ENCODE data around the gene RANGRF. TPM values are rescaled to one million over a fixed set of nuclear protein-coding genes. Genes with fewer than 3 reads are reported as not detected.

The RANGRF gene
- total RNA-seq, 1 donor from 2014 or later = 22.0 TPM

- H3K36me3 Mint-ChIP-seq (ENCODE audit: low read depth, unreplicated experiment) = peaks cover 6% of the 10 kb centered on the region
- no peak overlapping the region for H3K27ac Mint-ChIP-seq (ENCODE audit: unreplicated experiment)
- H3K4me1 Mint-ChIP-seq (ENCODE audit: unreplicated experiment) = peaks cover 15% of the 10 kb centered on the region
- TF ChIP-seq CTCF (IDR thresholded peaks at IDR 0.05; ENCODE audit: unreplicated experiment) = no peak
- H3K4me3 Mint-ChIP-seq (ENCODE audit: unreplicated experiment) = no peak overlapping the region
- DNase-seq (ENCODE audit: low spot score) = no peak
- H3K9me3 Mint-ChIP-seq (ENCODE audit: unreplicated experiment) = no peaks in the 10 kb centered on the region
- H3K27me3 Mint-ChIP-seq (ENCODE audit: unreplicated experiment) = peaks cover 4% of the 10 kb centered on the region
These were observed 14.5 kb upstream of the RANGRF start for GRCh38 chr17:8273884-8274444.

- Mint-ChIP-seq H3K9me3 (ENCODE audit: unreplicated experiment) (no peaks in the 10 kb centered on the region), H3K4me1 (ENCODE audit: unreplicated experiment) (peaks cover 15% of the 10 kb centered on the region), H3K27me3 (ENCODE audit: unreplicated experiment) (peaks cover 6% of the 10 kb centered on the region), H3K27ac (ENCODE audit: unreplicated experiment) (no peak overlapping the region), H3K4me3 (ENCODE audit: unreplicated experiment) (no peak overlapping the region), H3K36me3 (ENCODE audit: low read depth, unreplicated experiment) (no peaks in the 10 kb centered on the region)
- no peak for DNase-seq (ENCODE audit: low spot score)
- TF ChIP-seq CTCF (IDR thresholded peaks at IDR 0.05; ENCODE audit: unreplicated experiment) = no peak
These were observed 13.7 kb upstream of the RANGRF start for GRCh38 chr17:8274816-8275215.

GRCh38 chr17:8275421-8276290 is 12.8 kb upstream of the RANGRF start:
- no peak overlapping the region for H3K27ac Mint-ChIP-seq (ENCODE audit: unreplicated experiment)
- H3K4me3 Mint-ChIP-seq (ENCODE audit: unreplicated experiment) = peak overlapping the region; percentile 60
- H3K9me3 Mint-ChIP-seq (ENCODE audit: unreplicated experiment) = no peaks in the 10 kb centered on the region
- peaks cover 8% of the 10 kb centered on the region for H3K4me1 Mint-ChIP-seq (ENCODE audit: unreplicated experiment)
- H3K27me3 Mint-ChIP-seq (ENCODE audit: unreplicated experiment) = peaks cover 7% of the 10 kb centered on the region
- H3K36me3 Mint-ChIP-seq (ENCODE audit: low read depth, unreplicated experiment) = no peaks in the 10 kb centered on the region
- no peak for TF ChIP-seq CTCF (IDR thresholded peaks at IDR 0.05; ENCODE audit: unreplicated experiment)
- no peak for DNase-seq (ENCODE audit: low spot score)

GRCh38 chr17:8277317-8277716 is 11.2 kb upstream of the RANGRF start:
- Mint-ChIP-seq H3K27ac (ENCODE audit: unreplicated experiment) (peak overlapping the region; percentile 7), H3K9me3 (ENCODE audit: unreplicated experiment) (no peaks in the 10 kb centered on the region)

More at GRCh38 chr17:8277317-8277716, 11.2 kb upstream of the RANGRF start:
- Mint-ChIP-seq H3K4me1 (ENCODE audit: unreplicated experiment) (no peaks in the 10 kb centered on the region), H3K36me3 (ENCODE audit: low read depth, unreplicated experiment) (no peaks in the 10 kb centered on the region), H3K27me3 (ENCODE audit: unreplicated experiment) (peaks cover 7% of the 10 kb centered on the region), H3K4me3 (ENCODE audit: unreplicated experiment) (no peak overlapping the region)
- no peak for DNase-seq (ENCODE audit: low spot score)
- no peak for TF ChIP-seq CTCF (IDR thresholded peaks at IDR 0.05; ENCODE audit: unreplicated experiment)
